ENCODE data around the gene PKN3.

GRCh38 chr9:128757602-128758001 is 55.3 kb downstream of the PKN3 start:
- TF ChIP-seq CTCF (IDR thresholded peaks at IDR 0.05; ENCODE audit: low read length) (no peak), EZH2 (IDR thresholded peaks at IDR 0.05; ENCODE audit: borderline replicate concordance, low read length) (no peak)

All from OCI-LY1 (cell line).